Muscle of arm (tissue), 12 donors: ENCODE measurements around the gene TAB2. TPM values are rescaled to one million over a fixed set of nuclear protein-coding genes. Genes with fewer than 3 reads are reported as not detected.

Experiments used
- DNase-seq: peaks from one replicate; pipeline ENCODE4 v3.0.0-alpha.2; 2013
- polyA plus RNA-seq, 12 donors: library from polyadenylated mRNA; unstranded; fragments of 120-200 nt; gene quantifications; one replicate each; pipeline ENCODE4 v1.2.1, GENCODE V29; 2013; ENCODE audit not compliant: insufficient read length in 12 of 12

Gene TAB2
- polyA plus RNA-seq, 12 donors, result 51.1 to 81.1 (median 66.5) TPM; not detected in 1

DNA sequence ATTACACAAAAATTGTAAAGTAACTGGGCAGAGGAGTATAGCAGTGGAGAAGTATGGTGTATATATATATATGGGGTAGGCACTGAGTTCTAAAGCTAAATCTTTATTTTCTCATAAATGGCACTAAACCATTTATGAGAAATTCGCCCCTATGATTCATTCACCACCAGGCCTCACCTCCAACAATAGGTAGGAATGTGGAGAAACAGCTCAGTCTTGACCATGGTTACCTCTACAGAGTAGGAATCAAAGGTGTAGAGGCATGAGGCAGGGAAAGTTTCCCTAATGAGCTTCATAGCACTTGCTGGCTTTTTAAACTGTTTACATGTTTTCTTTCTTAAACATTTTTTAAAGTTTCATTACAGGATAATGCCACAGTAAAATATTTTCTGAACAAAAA, 45.6 kb downstream of the TAB2 start:
- no peak for DNase-seq

DNA sequence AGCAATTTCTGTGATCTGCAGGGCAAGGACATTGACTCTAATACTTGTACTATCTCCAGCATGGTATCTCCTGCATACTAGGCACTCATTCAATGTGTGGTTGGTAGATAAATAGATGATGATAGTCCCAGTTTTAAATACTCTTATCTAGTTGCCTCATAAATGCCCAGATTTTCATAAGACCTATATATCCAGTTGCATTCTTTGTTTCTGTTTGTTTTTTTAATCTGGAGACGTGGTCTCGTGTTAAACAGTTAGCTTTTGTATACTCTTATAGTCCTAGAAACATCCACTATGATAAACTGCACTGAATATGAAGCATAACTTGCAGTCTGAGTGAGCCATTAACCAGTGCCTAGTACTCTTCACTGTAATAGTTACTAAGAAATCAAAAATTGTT, 47.0 kb downstream of the TAB2 start:
- no peak for DNase-seq

DNA sequence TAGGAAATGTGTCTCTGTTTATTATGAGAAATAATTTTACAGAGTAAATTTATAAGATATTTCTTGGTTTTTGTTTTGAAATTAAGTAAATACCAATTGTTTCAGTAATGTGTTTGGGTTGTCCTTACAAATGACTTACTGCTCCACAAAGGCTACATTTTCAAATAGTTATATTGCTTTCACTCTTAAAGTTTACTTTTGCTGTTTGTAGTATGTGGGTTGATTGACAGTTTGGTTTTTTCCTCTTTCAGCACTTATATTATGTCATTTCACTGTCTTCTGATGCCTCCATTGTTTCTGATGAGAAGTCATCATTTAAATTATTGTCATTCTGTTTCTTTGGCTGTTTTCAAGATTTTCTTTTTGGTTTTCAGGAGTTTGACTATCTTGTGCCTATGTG, 47.7 kb downstream of the TAB2 start:
- no peak for DNase-seq

DNA sequence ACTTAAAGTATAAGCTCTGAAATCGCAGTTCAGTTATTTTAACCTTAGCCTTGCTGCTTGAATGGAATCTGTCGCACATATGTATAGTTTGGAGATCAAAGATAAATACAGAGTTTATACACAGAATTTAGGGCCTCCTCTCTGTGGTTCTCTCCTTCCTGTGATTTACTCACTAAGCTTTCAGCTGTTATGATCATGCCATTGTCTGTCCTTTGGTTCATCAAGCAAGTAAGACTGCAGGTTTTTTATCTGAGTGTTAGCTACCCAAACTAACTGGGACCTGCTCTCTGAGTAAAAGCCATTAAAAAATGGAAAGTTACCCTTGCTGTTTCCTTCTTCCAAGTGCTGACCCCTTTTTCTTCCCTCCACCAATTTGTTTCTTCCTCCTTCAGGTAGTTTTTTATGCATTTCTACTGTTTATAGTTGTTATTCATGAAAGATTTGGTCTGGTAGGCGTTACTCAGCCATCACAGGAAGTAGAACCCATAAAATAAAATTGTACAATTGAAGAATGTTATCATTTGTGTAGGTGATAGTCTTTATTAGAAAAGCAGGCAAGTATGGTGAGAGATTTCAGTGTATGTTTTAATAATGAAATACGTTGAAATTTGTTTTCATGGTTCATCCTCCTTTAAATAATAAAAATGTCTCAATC, 48.9 kb downstream of the TAB2 start:
- no peak for DNase-seq

DNA sequence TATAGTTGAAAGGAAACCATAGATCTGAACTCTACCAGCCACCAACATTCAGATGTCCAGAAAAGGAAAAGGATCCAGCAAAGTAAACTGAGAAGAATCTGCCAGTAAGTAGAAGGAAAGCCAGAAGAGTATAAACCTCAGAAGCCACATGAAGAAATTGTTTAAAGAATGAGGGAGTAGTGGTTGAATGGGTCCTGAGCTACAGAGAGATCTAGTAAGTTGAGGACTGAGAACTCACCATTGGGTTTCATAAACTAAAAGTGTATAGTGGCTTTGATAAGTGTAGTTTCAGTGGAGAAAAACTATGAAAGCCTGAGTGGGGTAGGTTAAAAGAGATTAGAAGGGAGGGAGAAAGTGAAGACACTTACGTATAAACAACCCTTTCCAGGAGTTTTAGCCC, 50.6 kb downstream of the TAB2 start:
- no peak for DNase-seq

DNA sequence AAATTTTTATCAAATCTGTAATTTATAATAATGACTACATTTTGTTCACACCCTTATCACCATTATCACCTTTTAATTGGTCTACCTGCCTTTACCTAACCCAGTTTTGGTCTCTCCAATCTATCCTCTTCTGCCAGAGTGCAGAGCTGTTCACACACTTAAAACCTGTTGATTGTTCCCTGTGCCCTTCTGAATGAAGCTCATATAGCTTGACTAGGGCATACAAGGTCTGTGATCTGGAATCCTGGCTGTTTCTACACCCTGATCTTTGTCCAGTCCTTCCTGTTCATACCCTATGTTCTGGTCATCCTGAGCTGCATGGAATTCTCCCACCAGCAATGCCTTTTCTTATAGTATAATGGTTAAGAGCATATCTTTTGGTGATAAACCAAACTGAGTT, 53.6 kb downstream of the TAB2 start:
- no peak for DNase-seq

DNA sequence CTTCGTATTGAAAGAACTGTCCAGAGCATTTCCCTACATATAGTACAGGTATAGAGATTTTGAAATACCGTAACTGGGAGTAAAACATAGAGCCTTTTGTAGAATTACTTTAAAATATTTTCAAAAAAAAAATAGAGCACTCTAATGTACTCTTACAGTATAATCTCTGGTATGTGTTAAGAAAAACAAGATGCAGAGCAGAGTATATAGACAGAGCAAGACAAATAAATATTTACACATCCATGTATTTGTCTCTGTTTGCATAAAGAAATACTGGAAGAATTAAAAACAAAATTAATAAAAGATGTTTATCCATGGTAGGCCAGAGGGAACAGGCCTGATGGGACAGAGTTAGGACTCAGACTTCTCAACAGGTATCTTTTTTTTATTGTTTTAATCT, 54.5 kb downstream of the TAB2 start:
- no peak for DNase-seq

DNA sequence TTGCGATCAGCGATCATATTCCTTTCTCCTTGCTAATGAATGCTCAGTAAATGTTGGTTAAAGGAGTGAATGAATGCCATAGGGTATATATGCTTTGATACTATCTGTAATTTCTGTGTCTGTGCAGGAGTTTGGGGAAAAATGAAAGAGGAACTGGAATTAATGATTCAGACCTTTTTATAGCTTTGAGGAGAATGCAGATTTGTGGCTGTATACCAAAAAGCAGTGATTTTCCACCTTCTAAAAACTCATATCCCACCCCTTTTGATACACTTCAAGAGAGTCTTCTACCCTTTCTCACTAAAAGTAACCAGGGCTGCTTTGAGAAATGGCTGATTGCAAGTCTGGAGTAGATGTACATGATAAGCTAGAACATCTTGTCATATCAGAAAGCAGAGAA, 56.0 kb downstream of the TAB2 start:
- DNase-seq, result no peak

DNA sequence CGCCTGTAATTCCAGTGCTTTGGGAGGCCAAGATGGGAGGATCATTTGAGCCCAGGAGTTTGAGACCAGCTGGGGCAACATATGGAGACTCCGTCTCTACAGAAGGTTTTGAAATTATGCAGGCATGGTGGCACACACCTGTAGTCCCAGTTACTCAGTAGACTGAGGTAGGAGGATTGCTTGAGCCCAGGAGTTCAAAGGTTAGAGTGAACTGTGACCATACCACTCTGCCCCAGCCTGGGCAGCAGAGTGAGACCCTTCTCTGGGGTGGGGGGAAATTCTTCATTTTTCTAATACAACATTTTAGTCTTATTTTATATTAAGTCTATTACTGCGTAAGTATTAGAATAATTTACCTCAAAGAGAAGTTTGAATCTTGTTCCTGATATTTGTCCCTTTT, 62.5 kb downstream of the TAB2 start:
- DNase-seq, result no peak

DNA sequence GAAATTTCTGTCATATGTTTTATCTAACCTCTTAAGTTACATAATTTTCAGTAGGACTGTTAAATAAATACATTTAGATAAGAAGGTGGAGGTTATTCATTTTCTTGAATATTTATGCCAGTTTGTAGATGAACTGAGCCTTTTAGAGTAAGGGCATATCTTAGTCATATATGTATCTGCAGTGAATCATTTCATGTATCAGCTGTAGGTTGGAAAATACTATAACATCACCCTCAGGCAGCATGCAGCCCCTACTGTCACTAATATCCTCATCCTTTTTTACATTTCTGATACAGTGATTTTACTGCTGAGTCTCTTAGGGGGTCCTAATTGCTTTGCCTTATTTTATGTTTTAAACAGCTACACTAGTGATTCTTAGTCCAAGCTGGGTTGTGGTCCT, 63.0 kb downstream of the TAB2 start:
- no peak for DNase-seq

DNA sequence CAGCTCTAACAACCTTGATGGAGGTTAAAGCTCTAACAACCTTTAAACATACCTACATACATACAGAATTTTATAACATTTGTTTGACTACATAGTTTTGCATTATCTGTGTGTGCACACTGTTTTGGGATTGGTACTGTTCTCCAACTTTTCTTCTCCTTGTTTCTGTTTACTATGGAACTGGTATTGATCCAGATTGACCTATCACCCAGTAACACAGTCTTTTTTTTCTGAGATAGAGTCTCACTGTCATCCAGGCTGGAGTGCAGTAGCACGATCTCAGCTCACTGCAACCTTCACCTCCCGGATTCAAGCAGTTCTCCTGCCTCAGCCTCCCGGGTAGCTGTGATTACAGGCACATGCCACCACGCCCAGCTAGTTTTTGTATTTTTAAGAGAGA, 65.9 kb downstream of the TAB2 start:
- DNase-seq, result no peak

DNA sequence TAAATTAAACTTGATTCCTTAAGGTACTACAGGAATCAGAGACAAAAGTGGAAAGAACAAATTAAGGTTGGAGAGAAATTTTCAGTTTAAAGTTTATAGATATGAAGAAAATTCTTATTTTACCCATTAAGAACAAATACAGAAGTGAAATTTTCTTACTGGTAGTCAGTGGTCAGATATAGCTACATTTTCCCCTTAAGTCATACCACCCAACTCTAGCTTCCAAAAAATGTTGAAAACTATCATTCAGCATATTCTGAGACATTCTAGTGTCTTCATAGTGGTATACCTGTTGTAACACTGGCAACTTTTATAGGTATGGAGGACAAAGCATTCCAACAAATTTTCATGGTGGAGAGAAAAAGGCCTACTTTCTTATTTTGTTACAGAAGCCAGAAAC, 67.0 kb downstream of the TAB2 start:
- DNase-seq, result no peak

DNA sequence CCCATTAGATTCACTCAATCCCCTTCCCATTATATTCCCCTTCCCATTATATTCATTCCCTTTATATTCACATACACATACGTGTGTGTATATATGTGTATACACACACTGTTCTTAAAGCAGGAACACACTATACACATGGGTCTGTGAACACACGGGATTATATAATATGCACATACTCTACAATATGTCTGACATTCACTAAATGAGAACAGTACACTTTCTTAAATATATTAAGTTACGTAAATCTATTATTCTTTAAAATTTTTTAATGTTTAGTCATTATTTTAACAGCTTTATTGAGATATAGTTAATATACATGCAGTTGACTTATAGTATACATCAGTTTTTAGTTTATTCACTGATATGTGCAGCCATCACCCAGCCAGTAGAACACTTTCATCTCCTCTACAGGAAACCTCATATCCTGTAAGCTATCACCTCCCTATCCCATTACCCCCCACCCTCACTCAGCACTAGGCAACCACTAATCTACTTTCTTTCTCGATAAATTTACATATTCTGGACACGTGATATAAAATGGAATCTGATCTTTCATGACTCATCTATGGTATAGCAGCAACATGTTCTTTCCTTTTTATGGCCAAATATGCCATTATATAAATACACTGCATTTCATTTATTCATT, 68.6 kb downstream of the TAB2 start:
- no peak for DNase-seq

DNA sequence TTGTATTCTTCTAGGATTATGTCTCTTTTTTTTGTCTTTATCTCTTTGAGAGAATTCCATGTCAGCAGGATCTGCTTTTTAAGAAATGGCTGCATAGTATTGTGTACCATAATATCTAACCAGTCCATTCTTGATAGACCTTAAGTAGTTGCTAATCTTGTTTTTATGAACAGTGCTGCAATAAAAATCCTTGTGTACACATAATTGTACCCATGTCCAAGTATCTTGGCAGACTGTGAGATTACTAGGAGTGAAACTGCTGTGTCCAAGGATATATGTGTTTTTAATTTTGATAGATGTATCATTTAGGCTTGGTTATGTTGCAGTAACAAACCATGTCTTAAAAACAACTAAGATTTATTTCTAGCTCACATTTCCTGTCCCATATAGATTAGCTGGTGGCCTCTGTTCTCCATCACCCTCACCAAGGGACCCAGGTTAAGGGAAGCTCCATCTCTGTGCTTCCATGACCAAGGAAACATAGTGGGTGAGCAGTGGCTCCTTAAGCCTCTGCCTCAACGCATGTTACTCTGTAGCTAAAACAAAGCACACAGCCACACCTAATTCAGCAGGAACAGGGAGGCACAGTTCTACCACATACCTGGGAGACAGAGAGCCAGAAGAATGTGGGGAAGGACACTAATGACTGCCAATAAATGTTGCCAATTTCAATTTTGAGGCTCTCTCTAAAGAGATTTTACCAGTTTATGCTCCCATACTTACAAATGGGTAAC, 70.4 kb downstream of the TAB2 start:
- no peak for DNase-seq

DNA sequence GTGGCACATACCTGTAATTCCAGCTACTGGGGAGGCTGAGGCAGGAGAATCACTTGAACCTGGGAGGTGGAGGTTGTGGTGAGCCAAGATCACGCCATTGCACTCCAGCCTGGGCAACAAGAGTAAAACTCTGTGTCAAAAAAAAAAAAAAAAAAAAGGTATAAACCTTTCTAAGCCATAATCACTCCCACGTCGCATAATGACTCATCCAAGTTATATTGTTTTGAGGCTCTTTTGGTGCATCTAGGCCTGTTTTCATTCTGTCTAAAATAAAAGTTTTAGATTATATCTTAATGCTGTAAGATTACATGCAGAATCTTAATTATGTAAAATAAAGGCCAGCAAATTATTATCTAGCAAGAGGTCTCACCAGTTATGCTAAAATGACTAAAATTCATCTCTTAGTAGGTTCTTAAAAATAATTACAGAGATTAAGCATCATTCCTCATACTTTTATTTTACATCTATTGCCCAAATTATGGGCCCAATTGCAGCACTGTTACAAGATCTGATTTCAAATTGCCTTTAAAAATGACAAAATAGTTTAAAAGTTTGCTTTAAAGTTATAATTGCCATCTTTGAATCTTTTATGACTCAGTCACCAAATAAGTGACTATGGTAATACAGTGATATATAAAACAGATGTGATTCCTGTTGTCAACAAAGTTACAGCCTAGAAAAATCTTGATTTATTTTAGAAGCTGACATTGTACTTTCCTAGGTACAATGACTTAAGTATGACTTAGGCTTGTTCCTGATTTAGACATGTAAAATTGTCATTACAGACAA, 72.2 kb downstream of the TAB2 start:
- no peak for DNase-seq

DNA sequence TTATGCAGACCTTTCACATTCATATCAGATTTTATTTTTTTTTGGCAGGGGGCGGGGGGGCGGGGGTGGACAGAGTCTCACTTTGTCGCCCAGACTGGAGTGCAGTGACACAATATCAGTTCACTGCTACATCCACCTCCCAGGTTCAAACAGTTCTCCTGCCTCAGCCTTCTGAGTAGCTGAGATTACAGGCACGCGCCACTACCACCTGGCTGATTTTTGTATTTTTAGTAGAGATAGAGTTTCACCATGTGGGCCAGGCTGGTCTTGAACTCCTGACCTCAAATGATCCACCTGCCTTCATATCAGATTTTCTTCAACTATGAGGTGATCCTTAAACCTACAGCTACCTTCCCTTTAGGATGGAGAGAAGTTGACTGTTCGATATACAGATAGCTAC, 74.6 kb downstream of the TAB2 start:
- DNase-seq, result no peak

DNA sequence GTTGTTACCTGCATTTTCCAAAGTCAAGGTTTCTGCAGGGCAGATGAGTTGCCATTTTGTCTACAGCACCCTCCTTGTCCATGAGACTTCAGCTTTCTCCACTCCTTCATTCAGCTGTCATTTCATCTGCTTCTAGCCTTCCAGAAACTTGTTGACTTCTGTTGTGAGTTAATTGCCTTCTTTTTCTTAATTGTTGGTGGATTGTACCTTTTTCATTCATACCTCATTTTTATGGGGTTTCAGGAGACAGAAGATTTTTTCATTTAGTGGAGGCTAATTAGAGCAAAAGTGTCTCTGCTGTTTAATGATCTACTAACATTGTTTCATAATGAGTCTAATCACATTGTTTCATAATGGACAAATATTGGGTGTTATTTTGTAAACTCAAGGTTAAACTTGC, 75.0 kb downstream of the TAB2 start:
- no peak for DNase-seq

DNA sequence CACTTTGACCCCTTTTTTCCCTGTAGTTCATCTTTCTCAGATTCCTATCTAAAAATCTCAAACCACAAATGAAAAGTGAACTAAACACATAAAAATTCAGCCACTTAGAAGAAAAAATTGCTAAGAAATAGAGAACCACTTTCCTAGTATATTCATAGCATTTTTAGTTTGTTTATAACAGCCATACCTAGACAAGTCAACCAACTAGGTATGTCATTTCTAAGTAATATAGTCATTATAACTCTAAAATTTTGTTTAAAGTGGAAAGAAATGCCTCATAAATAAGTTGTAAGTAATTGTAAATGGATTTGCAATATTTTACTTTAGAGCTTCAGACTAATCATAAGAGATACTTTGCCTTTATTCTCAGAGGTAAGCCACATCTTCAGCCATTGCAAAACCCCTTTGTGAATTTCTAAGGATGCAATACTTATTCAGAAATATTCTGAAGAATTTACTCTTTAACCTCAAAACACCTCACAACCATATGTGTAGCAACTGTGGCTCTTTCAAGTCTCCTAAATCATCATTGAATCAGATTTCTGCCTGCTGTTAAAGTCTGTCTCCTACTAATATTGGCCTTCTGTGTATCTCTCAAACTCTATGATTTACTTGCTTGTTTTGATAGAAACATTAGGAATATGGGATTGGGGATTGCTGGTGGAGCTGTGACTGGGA, 75.6 kb downstream of the TAB2 start:
- no peak for DNase-seq

DNA sequence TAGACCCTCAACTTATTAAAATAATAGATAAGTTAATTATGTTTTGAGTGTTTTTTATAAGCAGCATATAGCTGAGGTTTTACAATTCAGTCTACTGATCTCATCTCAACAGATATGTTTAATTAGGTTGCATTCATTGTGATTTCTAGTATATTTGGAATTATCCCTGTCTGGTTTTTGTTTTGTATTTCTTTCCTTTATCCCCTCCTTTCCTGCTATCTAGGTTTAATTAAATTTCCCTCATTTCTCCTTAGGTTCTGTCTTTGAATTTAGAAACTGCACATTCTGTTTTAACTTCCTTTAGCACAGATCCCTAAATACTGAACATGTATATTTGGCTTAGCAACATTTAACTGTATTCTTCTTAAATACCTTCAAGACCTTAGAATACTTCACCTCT, 77.7 kb downstream of the TAB2 start:
- no peak for DNase-seq

DNA sequence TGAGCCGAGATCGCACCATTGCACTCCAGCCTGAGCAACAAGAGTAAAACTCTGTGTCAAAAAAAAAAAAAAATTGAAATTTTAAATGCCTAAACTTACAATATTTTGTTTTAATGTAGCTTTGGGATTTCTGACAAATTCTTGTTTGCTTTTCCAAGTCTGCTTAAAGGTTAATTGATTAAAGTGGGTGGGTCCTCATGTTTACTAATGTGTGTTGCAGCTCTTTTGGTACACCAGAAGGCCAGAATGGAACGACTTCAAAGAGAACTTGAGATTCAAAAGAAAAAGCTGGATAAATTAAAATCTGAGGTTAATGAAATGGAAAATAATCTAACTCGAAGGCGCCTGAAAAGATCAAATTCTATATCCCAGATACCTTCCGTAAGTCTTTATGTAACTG, 79.9 kb downstream of the TAB2 start:
- DNase-seq, result no peak

DNA sequence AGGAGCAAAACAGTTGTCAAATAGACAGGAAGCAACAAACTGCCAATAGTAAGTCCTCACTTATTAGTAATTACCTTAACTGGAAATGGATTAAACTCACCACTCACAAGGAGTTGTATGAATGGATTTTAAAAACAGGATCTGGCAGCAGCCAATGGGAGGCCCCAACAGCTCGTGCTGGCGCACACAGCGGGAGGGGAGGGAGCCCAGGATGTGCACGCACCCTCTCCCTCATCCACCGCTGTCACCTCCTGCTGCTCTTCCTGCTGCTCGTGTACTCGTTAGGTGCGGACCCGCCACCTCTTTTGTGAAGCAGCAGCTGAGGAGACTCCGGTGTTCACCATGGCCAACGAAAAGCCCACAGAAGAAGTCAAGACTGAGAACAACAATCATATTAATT, 82.5 kb downstream of the TAB2 start, which contains the start of gene SUMO4:
TSS of gene SUMO4 (plus strand) at position 213 of the 400 bp plus-strand sequence. CDS start at position 343, 130 bp downstream.
- DNase-seq, result no peak

DNA sequence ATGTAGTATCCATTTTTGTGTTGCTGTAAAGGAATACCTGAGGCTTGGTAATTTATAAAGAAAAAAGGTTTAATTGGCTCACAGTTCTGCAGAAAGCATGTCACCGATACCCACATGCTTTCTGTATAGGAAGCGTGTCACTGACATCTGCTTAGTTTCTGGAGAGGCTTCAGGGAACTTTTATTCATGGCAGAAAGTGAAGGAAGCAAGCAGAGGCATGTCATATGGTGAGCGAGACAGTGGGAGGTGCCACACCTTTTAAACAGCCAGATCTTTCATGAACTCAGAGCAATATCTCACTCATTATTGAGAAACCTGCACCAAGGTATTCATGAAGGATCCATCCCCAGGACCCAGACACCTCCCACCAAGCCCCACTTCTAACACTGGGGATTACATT, 86.0 kb downstream of the TAB2 start:
- DNase-seq, result no peak
